HG03280 (cell line): ENCODE results near the gene NPLOC4.

Experiments used
- ATAC-seq: cut with Tn5 transposase; IDR thresholded peaks from one replicate; pipeline ENCODE4 v1.9.1; 2021; ENCODE audit warnings: mild to moderate bottlenecking, moderate library complexity; ENCODE audit not compliant: unreplicated experiment

Gene NPLOC4

GRCh38 chr17:81509972-81510784 is 126.7 kb downstream of the NPLOC4 start:
- ATAC-seq, result no peak

GRCh38 chr17:81509207-81509971 is 127.5 kb downstream of the NPLOC4 start:
- no peak for ATAC-seq

GRCh38 chr17:81508639-81509206 is 128.2 kb downstream of the NPLOC4 start:
- ATAC-seq, result no peak
